ENCODE data around the gene OR6X1.

OR6X1 gene

GRCh38 chr11:123754101-123754568 lies at the start of gene OR6X1:
TSS of gene OR6X1 (minus strand) at chr11:123754518. CDS start at chr11:123754518, 0 bp downstream.
- no peak within 1 kb of the TSS for H3K4me3 ChIP-seq (ENCODE audit: low read length)
- TF ChIP-seq CTCF (IDR thresholded peaks at IDR 0.05; ENCODE audit: insufficient read depth, low read depth, low read length, missing control alignments) = no peak
- no peak for DNase-seq (ENCODE audit: low read depth)

GRCh38 chr11:123801765-123802164 lies 47.4 kb upstream of the OR6X1 start:
- no peak overlapping the region for H3K4me3 ChIP-seq (ENCODE audit: low read length)
- DNase-seq (ENCODE audit: low read depth) = no peak
- TF ChIP-seq CTCF (IDR thresholded peaks at IDR 0.05; ENCODE audit: insufficient read depth, low read depth, low read length, missing control alignments) = no peak

GRCh38 chr11:123800036-123800435 lies 45.7 kb upstream of the OR6X1 start:
- no peak for TF ChIP-seq CTCF (IDR thresholded peaks at IDR 0.05; ENCODE audit: insufficient read depth, low read depth, low read length, missing control alignments)
- DNase-seq (ENCODE audit: low read depth) = no peak
- no peak overlapping the region for H3K4me3 ChIP-seq (ENCODE audit: low read length)

- TF ChIP-seq CTCF (IDR thresholded peaks at IDR 0.05; ENCODE audit: insufficient read depth, low read depth, low read length, missing control alignments) = no peak
- H3K4me3 ChIP-seq (ENCODE audit: low read length) = no peak overlapping the region
- no peak for DNase-seq (ENCODE audit: low read depth)
These were observed 45.1 kb upstream of the OR6X1 start for GRCh38 chr11:123799438-123799837.

GRCh38 chr11:123798513-123799252 lies 44.4 kb upstream of the OR6X1 start:
- TF ChIP-seq CTCF (IDR thresholded peaks at IDR 0.05; ENCODE audit: insufficient read depth, low read depth, low read length, missing control alignments) = no peak
- H3K4me3 ChIP-seq (ENCODE audit: low read length) = no peak overlapping the region
- peak; percentile 15 for DNase-seq (ENCODE audit: low read depth)

- no peak overlapping the region for H3K4me3 ChIP-seq (ENCODE audit: low read length)
- no peak for DNase-seq (ENCODE audit: low read depth)
- no peak for TF ChIP-seq CTCF (IDR thresholded peaks at IDR 0.05; ENCODE audit: insufficient read depth, low read depth, low read length, missing control alignments)
These were observed 43.8 kb upstream of the OR6X1 start for GRCh38 chr11:123798079-123798478.

GRCh38 chr11:123797541-123797940 lies 43.2 kb upstream of the OR6X1 start:
- DNase-seq (ENCODE audit: low read depth) = no peak
- no peak for TF ChIP-seq CTCF (IDR thresholded peaks at IDR 0.05; ENCODE audit: insufficient read depth, low read depth, low read length, missing control alignments)
- H3K4me3 ChIP-seq (ENCODE audit: low read length) = no peak overlapping the region
